CD14-positive monocyte (primary cell): ENCODE data around the gene SNAI3. TPM values are rescaled to one million over a fixed set of nuclear protein-coding genes. Genes with fewer than 3 reads are reported as not detected.

Experiments used
- DNase-seq, 3 donors: peaks; one replicate each; pipeline ENCODE4 v3.0.0-alpha.2; 2011 to 2022
- H2AFZ ChIP-seq: 2 replicates; pipeline ENCODE4 v1.6.0; 2012; ENCODE audit warnings: mild to moderate bottlenecking, low read depth, low read length, inconsistent platforms; ENCODE audit not compliant: insufficient read depth, poor library complexity, severe bottlenecking
- H3K27ac ChIP-seq, 2 donors: 1 replicate in 1 of 2; 2 replicates in 1 of 2; pipeline ENCODE4 v1.5.1; 2012 to 2013; ENCODE audit warnings: low read length in 2 of 2, control low read depth in 1 of 2, inconsistent platforms in 1 of 2, low read depth in 1 of 2, mild to moderate bottlenecking in 1 of 2
- H3K27me3 ChIP-seq, 2 donors: one replicate each; pipeline versions ENCODE4 v1.6.0 to v1.6.1; 2011 to 2013; ENCODE audit warnings: low read length in 2 of 2; ENCODE audit not compliant: control insufficient read depth in 2 of 2, insufficient read depth in 2 of 2
- H3K36me3 ChIP-seq, 2 donors: replicated peaks in 1 of 2; 1 replicate in 1 of 2; 2 replicates in 1 of 2; pipeline versions ENCODE4 v1.5.1 to v1.6.1; 2012 to 2013; ENCODE audit warnings: low read length in 2 of 2, control low read depth in 1 of 2, inconsistent platforms in 1 of 2, mild to moderate bottlenecking in 1 of 2; ENCODE audit not compliant: insufficient read depth in 2 of 2, control insufficient read depth in 1 of 2
- H3K4me1 ChIP-seq, 2 donors: 1 replicate in 1 of 2; 2 replicates in 1 of 2; pipeline versions ENCODE4 v1.5.1 to v1.6.1; 2012 to 2013; ENCODE audit warnings: low read length in 2 of 2, control low read depth in 1 of 2, inconsistent platforms in 1 of 2, mild to moderate bottlenecking in 1 of 2, moderate library complexity in 1 of 2; ENCODE audit not compliant: insufficient read depth in 2 of 2, control insufficient read depth in 1 of 2
- H3K4me2 ChIP-seq: replicated peaks from 2 replicates; pipeline ENCODE3; 2012; ENCODE audit warnings: low read length, moderate library complexity, mild to moderate bottlenecking; ENCODE audit not compliant: poor library complexity, severe bottlenecking; ENCODE audit errors: extremely low read depth
- H3K4me3 ChIP-seq, 3 experiments: fragments of 200-600 bp in 1 of 3; sonication (generic) in 1 of 3; replicated peaks in 1 of 3; 1 replicate in 2 of 3; 2 replicates in 1 of 3; pipeline ENCODE4 v1.5.1; 2011 to 2013; ENCODE audit warnings: low read length in 3 of 3, mild to moderate bottlenecking in 3 of 3, control low read depth in 2 of 3, low read depth in 2 of 3, inconsistent platforms in 1 of 3, moderate library complexity in 1 of 3
- H3K79me2 ChIP-seq: 2 replicates; pipeline ENCODE4 v1.6.0; 2012; ENCODE audit warnings: mild to moderate bottlenecking, control low read depth, inconsistent platforms, low read length, moderate library complexity; ENCODE audit not compliant: insufficient read depth
- H3K9ac ChIP-seq: 2 replicates; pipeline ENCODE4 v1.6.0; 2017; ENCODE audit warnings: low read length, mild to moderate bottlenecking; ENCODE audit not compliant: insufficient read depth, poor library complexity, severe bottlenecking
- H3K9me3 ChIP-seq, 2 donors: replicated peaks in 1 of 2; 1 replicate in 1 of 2; 2 replicates in 1 of 2; pipeline versions ENCODE4 v1.5.1 to v1.6.1; 2012 to 2013; ENCODE audit warnings: low read length in 2 of 2, control low read depth in 1 of 2; ENCODE audit not compliant: control insufficient read depth in 1 of 2, insufficient read depth in 1 of 2
- H4K20me1 ChIP-seq: 2 replicates; pipeline ENCODE4 v1.6.0; 2012; ENCODE audit warnings: mild to moderate bottlenecking, low read length, control low read depth, moderate library complexity; ENCODE audit not compliant: insufficient read depth
- H3K27ac Mint-ChIP-seq, 7 donors: one replicate each; pipeline ENCODE4 v1.8.0; 2020; ENCODE audit warnings: mild to moderate bottlenecking in 7 of 7, mixed read lengths in 7 of 7, moderate library complexity in 6 of 7, inconsistent platforms in 2 of 7
- H3K27me3 Mint-ChIP-seq, 3 donors: one replicate each; pipeline ENCODE4 v1.8.0; 2021 to 2022; ENCODE audit warnings: low read depth in 3 of 3, mild to moderate bottlenecking in 3 of 3, mixed read lengths in 3 of 3, moderate library complexity in 3 of 3, inconsistent platforms in 1 of 3
- H3K36me3 Mint-ChIP-seq, 2 donors: one replicate each; pipeline ENCODE4 v1.8.0; 2020; ENCODE audit warnings: mixed read lengths in 2 of 2, inconsistent platforms in 1 of 2, mild to moderate bottlenecking in 1 of 2
- H3K4me1 Mint-ChIP-seq: one replicate; pipeline ENCODE4 v1.8.0; 2020; ENCODE audit warnings: mild to moderate bottlenecking, mixed read lengths
- H3K4me3 Mint-ChIP-seq, 2 donors: one replicate each; pipeline ENCODE4 v1.8.0; 2020; ENCODE audit warnings: mild to moderate bottlenecking in 2 of 2, mixed read lengths in 2 of 2, moderate library complexity in 1 of 2
- H3K9me3 Mint-ChIP-seq, 7 donors: one replicate each; pipeline ENCODE4 v1.8.0; 2020 to 2022; ENCODE audit warnings: mixed read lengths in 7 of 7, mild to moderate bottlenecking in 6 of 7, moderate library complexity in 6 of 7, inconsistent platforms in 2 of 7
- CTCF ChIP-seq: fragments of 200-600 bp; IDR thresholded peaks from one replicate; pipeline ENCODE4 v1.8.0; 2022; ENCODE audit warnings: antibody characterized with exemption, mild to moderate bottlenecking
- WGBS: methylation state at CpG from one replicate; pipeline ENCODE4 v1.1.5; 2013; ENCODE audit warnings: missing lambda C conversion rate; ENCODE audit not compliant: insufficient coverage; 5-methylcytosine and 5-hydroxymethylcytosine counted together
- intact Hi-C, 2 donors: fragments of 100-400 bp; cut with micrococcal nuclease; formaldehyde crosslinking; loops; one replicate each; pipeline versions ENCODE4 v1.15.0 to v1.15.1; 2023
- polyA plus RNA-seq, 3 donors: library from polyadenylated mRNA; depleted of rRNA in 1 of 3; unstranded in 2 of 3; stranded (reverse) in 1 of 3; fragments of 300-500 nt in 2 of 3; fragments of >200 nt in 1 of 3; fragmentation: Illumina TruSeq in 2 of 3; gene quantifications; 1 replicate in 2 of 3; 2 replicates in 1 of 3; pipeline ENCODE4 v1.2.3, GENCODE V29; 2012 to 2021

SNAI3 gene
- polyA plus RNA-seq, 3 donors, result 4.2 to 6.4 (median 5.3) TPM

GRCh38 chr16:88695218-88695617 is 8.9 kb upstream of the SNAI3 start:
- peaks cover 0 to 3% (median 0%) of the 10 kb centered on the region in 3 donors for H3K27me3 Mint-ChIP-seq
- Histone ChIP-seq H3K4me2 (no peak overlapping the region), H3K27ac (peak overlapping the region; percentile 0 to 41), H3K9me3 (no peaks in the 10 kb centered on the region), H2AFZ (no peak overlapping the region), H4K20me1 (peaks cover 54% of the 10 kb centered on the region), H3K4me3 (no peak overlapping the region), H3K9ac (no peak overlapping the region), H3K4me1 (peaks cover 46 to 50% of the 10 kb centered on the region in 2 donors), H3K27me3 (no peaks in the 10 kb centered on the region), H3K79me2 (peaks cover 29% of the 10 kb centered on the region), H3K36me3 (peaks cover 51 to 55% of the 10 kb centered on the region in 2 donors)
- no peak for TF ChIP-seq CTCF
- H3K27ac Mint-ChIP-seq, result peak overlapping the region in 5 of 7 donors; percentile 27 to 77 (median 42)
- no peak for DNase-seq
- no peaks in the 10 kb centered on the region for H3K9me3 Mint-ChIP-seq
- H3K4me1 Mint-ChIP-seq, result peaks cover 54% of the 10 kb centered on the region
- H3K4me3 Mint-ChIP-seq, result no peak overlapping the region
- intact Hi-C loops, result no loop called here
- H3K36me3 Mint-ChIP-seq, result peaks cover 50 to 54% of the 10 kb centered on the region in 2 donors
- 88% methylated on average over 15 of the region's 15 CpGs for WGBS

- Mint-ChIP-seq H3K27me3 (peaks cover 0 to 3% (median 3%) of the 10 kb centered on the region in 3 donors), H3K4me3 (no peak overlapping the region), H3K27ac (peak overlapping the region in 3 of 7 donors; percentile 15 to 78 (median 17)), H3K9me3 (no peaks in the 10 kb centered on the region), H3K4me1 (peaks cover 46% of the 10 kb centered on the region), H3K36me3 (peaks cover 42 to 46% of the 10 kb centered on the region in 2 donors)
- H2AFZ ChIP-seq, result no peak overlapping the region
- peak overlapping the region in 1 of 2 donors; percentile 41 for H3K27ac ChIP-seq
- intact Hi-C loops, result no loop called here
- H3K9me3 ChIP-seq, result no peaks in the 10 kb centered on the region
- H4K20me1 ChIP-seq, result peaks cover 47% of the 10 kb centered on the region
- no peak for TF ChIP-seq CTCF
- peaks cover 43 to 47% of the 10 kb centered on the region in 2 donors for H3K36me3 ChIP-seq
- no peak overlapping the region for H3K4me3 ChIP-seq
- no peak for DNase-seq
- peaks cover 38 to 43% of the 10 kb centered on the region in 2 donors for H3K4me1 ChIP-seq
- WGBS, result 91% methylated on average over 34 of the region's 37 CpGs
- H3K27me3 ChIP-seq, result no peaks in the 10 kb centered on the region
- no peak overlapping the region for H3K9ac ChIP-seq
- H3K4me2 ChIP-seq, result no peak overlapping the region
- H3K79me2 ChIP-seq, result peaks cover 21% of the 10 kb centered on the region
Measured at GRCh38 chr16:88694221-88695087, 8.1 kb upstream of the SNAI3 start.
